HG03571 (cell line): ENCODE measurements around the gene CNNM1.

ENCODE experiments used
- ATAC-seq: cut with Tn5 transposase; IDR thresholded peaks from one replicate; pipeline ENCODE4 v1.9.1; 2021; ENCODE audit not compliant: unreplicated experiment

CNNM1 gene

GRCh38 chr10:99329304-99329553, at the start of gene CNNM1:
Gene CNNM1 (plus strand): TSS chr10:99329356. CDS start chr10:99329388, 32 bp downstream.
- ATAC-seq: no peak

DNA sequence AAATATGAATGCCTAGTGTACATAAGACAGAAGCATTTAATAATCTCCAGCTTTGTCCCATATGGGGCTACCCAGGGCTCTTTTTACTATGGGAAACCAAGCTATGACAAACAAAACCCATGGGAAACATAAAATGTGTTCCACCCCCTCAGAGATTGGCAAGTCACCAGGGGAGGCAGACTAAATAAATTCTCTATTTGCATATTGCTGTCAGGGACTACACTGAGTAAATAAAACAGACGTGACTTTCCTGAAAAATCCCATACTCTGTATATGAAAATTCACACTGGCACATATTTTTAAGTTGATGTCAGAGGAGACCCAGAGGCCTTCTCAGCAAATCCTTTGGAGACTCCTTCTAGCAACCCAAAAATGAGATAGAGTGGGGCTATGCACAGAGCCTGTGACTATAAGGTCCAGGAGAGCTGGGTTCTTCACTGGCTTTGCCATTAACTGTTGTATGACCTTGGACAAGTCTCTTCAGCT, 49.5 kb upstream of the CNNM1 start:
- no peak for ATAC-seq

- peak; percentile 86 for ATAC-seq
Measured at GRCh38 chr10:99280472-99280871, 48.7 kb upstream of the CNNM1 start.

GRCh38 chr10:99285881-99286280, 43.3 kb upstream of the CNNM1 start:
- ATAC-seq: no peak

GRCh38 chr10:99290306-99290705, 38.9 kb upstream of the CNNM1 start:
- no peak for ATAC-seq

- ATAC-seq: no peak
Measured at GRCh38 chr10:99292159-99292558, 37.0 kb upstream of the CNNM1 start.

GRCh38 chr10:99296605-99297004, 32.6 kb upstream of the CNNM1 start:
- no peak for ATAC-seq

DNA sequence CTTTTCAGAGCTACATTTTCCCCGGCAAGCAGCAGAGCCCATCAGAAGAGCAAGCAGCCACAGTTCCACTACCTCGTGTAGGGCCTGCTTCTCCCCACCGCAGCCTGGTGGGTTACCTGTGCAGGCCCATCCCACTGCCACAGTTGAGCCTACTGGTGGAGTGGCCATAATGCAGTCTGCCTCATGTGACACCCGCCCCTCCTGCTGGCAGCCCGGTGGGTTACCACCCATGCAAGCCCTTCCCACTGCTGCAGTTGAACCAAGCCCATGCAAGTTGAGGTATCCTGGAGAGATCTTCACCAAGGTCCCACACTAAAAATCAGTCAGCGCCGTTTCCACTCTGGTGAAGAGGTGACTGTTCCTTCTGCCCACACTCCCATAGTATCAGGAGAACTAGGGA, 32.1 kb upstream of the CNNM1 start:
- no peak for ATAC-seq

- ATAC-seq: no peak
Measured at GRCh38 chr10:99303899-99304861, 25.0 kb upstream of the CNNM1 start.

DNA sequence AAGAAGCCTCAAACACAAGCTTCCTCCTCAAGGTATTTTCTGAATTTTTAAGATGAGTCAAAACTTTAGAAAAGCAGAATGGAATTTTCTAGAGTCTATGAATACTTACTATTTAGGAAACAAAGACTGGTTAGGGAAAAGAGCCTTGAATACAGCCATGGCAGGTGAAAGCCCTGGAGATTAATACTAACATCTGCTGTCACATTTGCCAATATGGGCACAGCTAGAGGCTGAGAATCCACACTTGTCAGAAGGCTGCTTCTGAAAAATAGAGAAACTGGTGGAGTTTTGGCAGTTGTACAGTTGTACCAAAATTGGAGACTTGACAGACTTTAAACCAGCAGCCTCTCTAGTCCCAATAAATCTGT, 24.3 kb upstream of the CNNM1 start:
- ATAC-seq: no peak

DNA sequence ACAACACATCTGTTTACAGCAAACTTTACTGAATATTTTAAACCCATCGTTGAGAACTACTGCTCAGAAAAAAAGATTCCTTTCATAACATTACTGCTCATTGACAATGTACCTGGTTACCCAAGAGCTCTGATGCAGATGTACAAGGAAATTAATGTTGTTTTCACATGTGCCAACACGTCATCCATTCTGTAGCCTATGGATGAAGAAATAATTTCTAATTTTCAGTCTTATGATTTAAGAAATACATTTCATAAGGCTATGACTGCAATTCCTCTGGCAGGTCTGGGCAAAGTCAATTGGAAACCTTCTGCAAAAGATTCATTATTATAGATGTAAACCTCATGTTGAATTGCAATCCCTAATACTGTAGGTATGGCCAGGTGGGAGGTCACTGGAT, 16.7 kb upstream of the CNNM1 start:
- ATAC-seq: no peak

DNA sequence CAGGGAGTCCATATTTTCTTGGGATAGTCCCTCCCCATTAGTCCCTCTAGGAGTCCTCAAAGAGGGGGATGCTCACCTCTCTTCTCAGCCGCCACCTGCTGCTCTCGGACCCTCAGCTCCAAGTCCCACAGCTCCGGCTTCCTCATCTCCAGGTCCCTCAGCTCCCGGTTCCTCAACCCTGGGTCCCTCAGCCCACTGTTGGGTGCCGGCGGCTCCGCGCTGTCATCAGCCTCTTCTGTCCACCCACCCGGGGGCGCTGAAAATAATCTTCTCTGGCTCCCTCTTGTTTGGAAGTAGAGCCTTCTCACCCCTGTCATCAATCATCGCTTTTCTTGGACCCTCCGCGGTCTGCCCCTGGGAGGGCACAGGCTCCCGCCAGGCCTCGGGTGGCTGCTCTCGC, 13.3 kb upstream of the CNNM1 start:
- no peak for ATAC-seq

- no peak for ATAC-seq
Measured at GRCh38 chr10:99316374-99316773, 12.8 kb upstream of the CNNM1 start.

DNA sequence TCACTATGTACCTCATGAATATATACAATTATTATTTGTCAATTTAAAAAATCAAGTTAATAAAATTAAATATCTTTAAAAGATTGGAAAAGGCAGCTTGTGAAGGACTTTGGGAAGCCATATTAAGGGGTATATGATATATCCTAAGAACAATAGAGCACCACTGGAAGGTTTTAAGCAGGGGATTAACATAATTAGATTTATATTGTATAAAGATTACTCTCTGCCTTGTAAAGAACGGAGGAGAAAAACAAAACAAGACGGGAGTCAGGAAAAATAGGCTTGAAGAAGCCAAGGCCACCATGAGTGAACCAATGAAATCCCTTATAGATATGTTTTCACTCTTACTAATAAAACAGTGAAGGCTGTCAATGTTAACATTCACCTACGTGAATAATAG, 11.1 kb upstream of the CNNM1 start:
- no peak for ATAC-seq

- no peak for ATAC-seq
Measured at GRCh38 chr10:99318475-99318874, 10.7 kb upstream of the CNNM1 start.

- ATAC-seq: no peak
Measured at GRCh38 chr10:99325281-99325680, 3.9 kb upstream of the CNNM1 start.

GRCh38 chr10:99326871-99327270, 2.3 kb upstream of the CNNM1 start:
- no peak for ATAC-seq

- no peak for ATAC-seq
Measured at GRCh38 chr10:99328579-99329303, 415 bp upstream of the CNNM1 start.

GRCh38 chr10:99329554-99330346, 594 bp downstream of the CNNM1 start:
- no peak for ATAC-seq

DNA sequence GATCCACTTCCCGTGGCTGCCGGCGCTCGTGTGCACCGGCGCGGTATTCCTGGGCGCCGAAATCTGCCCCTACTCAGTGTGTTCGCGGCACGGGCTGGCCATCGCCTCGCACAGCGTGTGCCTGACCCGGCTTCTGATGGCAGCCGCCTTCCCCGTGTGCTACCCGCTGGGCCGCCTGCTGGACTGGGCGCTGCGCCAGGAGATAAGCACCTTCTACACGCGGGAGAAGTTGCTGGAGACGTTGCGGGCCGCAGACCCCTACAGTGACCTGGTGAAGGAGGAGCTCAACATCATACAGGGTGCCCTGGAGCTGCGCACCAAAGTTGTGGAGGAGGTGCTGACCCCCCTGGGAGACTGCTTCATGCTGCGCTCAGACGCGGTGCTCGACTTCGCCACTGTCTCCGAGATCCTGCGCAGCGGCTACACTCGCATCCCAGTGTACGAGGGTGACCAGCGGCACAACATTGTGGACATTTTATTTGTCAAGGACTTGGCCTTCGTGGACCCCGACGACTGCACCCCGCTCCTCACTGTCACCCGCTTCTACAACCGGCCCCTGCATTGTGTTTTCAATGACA, 1.3 kb downstream of the CNNM1 start:
- ATAC-seq: no peak

DNA sequence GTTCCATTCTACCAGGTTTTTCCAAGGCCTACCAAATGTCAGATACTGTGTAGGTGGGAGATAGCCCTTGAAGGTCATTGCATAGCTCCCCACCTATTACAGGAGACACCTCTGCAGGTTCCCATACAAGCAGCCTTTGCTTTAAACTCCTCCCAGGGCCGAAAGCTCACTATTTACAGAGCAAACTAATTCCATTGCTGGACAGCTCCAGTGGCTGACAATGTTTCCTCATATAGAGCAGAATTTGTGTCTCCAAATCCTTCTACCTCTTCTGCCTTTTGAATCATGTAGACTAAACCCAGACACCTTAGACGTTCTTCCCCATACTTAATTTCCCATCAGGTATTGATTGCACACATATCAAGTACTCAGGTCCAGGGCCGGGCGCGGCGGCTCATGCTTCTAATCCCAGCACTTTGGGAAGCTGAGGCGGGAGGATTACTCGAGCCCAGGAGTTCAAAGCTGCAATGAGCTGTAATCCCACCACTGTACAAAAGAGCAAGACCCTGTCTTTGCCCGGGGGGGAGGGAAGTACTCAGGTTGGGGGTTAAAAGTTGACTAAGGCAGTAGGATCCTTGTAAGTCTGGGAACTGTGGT, 2.1 kb downstream of the CNNM1 start:
- ATAC-seq: no peak
